ENCODE results near the gene LRMDA.
"Not testable (repeated sequence)": the region's sequence is repeated elsewhere in the genome, so short reads cannot be mapped to it uniquely, and the experiment has no call there.

DNA sequence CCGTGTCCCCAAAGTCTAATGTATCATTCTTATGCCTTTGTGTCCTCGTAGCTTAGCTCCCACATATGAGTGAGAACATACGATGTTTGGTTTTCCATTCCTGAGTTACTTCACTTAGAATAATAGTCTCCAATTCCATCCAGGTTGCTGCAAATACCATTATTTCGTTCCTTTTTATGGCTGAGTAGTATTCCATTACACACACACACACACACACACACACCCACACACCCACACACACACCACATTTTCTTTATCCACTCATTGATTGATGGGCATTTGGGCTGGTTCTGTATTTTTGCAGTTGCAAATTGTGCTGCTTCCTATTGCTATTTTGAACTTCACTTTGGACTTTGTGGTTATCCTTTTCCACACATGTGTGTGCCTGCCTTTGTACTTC is 189.6 kb downstream of the LRMDA start:
- not testable (repeated sequence) for TF ChIP-seq CTCF, POLR2A (IDR thresholded peaks at IDR 0.05)

All from adrenal gland (tissue), 5 donors.